Mesendoderm (in vitro differentiated cells): Measurements from ENCODE around the gene HEATR5B.

Source experiments
- DNase-seq: peaks from one replicate; pipeline ENCODE4 v3.0.0; 2013
- H2AK5ac ChIP-seq: 2 replicates; pipeline ENCODE4 v1.6.1; 2013; ENCODE audit warnings: low read length, inconsistent platforms
- H2BK120ac ChIP-seq: 2 replicates; pipeline ENCODE4 v1.6.1; 2013; ENCODE audit warnings: low read depth, mild to moderate bottlenecking, low read length, moderate library complexity, mixed read lengths
- H2BK15ac ChIP-seq: replicated peaks from 2 replicates; pipeline ENCODE4 v1.6.1; 2013; ENCODE audit warnings: low read depth, mild to moderate bottlenecking, moderate library complexity
- H2BK5ac ChIP-seq: 2 replicates; pipeline ENCODE4 v1.6.1; 2013; ENCODE audit warnings: low read length, inconsistent platforms
- H3K18ac ChIP-seq: 2 replicates; pipeline ENCODE4 v1.6.1; 2013; ENCODE audit warnings: mild to moderate bottlenecking, low read length, mixed read lengths
- H3K23ac ChIP-seq: one replicate; pipeline ENCODE4 v1.6.1; 2013; ENCODE audit warnings: low read length
- H3K27ac ChIP-seq: 2 replicates; pipeline ENCODE4 v1.5.1; 2013; ENCODE audit warnings: low read depth, mild to moderate bottlenecking, inconsistent platforms, low read length, moderate library complexity
- H3K27me3 ChIP-seq: 2 replicates; pipeline ENCODE4 v1.6.1; 2013; ENCODE audit warnings: low read length, control low read depth, mild to moderate bottlenecking, inconsistent platforms; ENCODE audit not compliant: insufficient read depth, poor library complexity
- H3K36me3 ChIP-seq: 2 replicates; pipeline ENCODE4 v1.6.1; 2013; ENCODE audit warnings: low read length, inconsistent platforms; ENCODE audit not compliant: control insufficient read depth, insufficient read depth
- H3K4ac ChIP-seq: one replicate; pipeline ENCODE4 v1.6.1; 2013; ENCODE audit warnings: low read depth, mild to moderate bottlenecking, low read length, moderate library complexity
- H3K4me1 ChIP-seq: 2 replicates; pipeline ENCODE4 v1.6.1; 2013; ENCODE audit warnings: low read depth, low read length, inconsistent platforms; ENCODE audit not compliant: control insufficient read depth
- H3K4me2 ChIP-seq: 2 replicates; pipeline ENCODE4 v1.6.1; 2013; ENCODE audit warnings: low read length
- H3K4me3 ChIP-seq: 2 replicates; pipeline ENCODE4 v1.5.1; 2013; ENCODE audit warnings: mild to moderate bottlenecking, low read length
- H3K56ac ChIP-seq: one replicate; pipeline ENCODE4 v1.6.1; 2013; ENCODE audit warnings: low read length
- H3K79me1 ChIP-seq: 2 replicates; pipeline ENCODE4 v1.6.1; 2013; ENCODE audit warnings: low read length, inconsistent platforms
- H3K79me2 ChIP-seq: 2 replicates; pipeline ENCODE4 v1.6.1; 2013; ENCODE audit warnings: mild to moderate bottlenecking, low read length; ENCODE audit not compliant: control insufficient read depth, insufficient read depth
- H3K9ac ChIP-seq: 2 replicates; pipeline ENCODE4 v1.6.1; 2013; ENCODE audit warnings: low read length, inconsistent platforms
- H4K5ac ChIP-seq: one replicate; pipeline ENCODE4 v1.6.1; 2013; ENCODE audit warnings: low read length
- H4K8ac ChIP-seq: one replicate; pipeline ENCODE4 v1.6.1; 2013; ENCODE audit warnings: low read depth, mild to moderate bottlenecking, control low read depth, low read length, moderate library complexity
- WGBS: extraction: QIAGEN DNeasy Blood & Tissue Kit; methylation state at CpG from one replicate; pipeline ENCODE4 v1.1.7; 2013; ENCODE audit warnings: low lambda C conversion rate, missing lambda C conversion rate; ENCODE audit not compliant: insufficient coverage; ENCODE audit errors: extremely low coverage; 5-methylcytosine and 5-hydroxymethylcytosine counted together

HEATR5B gene

GRCh38 chr2:36960773-36961172 is 123.4 kb downstream of the HEATR5B start:
- Histone ChIP-seq H3K27me3 (no peaks in the 10 kb centered on the region), H4K5ac (no peak overlapping the region), H3K4me3 (no peak overlapping the region), H4K8ac (no peak overlapping the region), H3K27ac (no peak overlapping the region), H3K4ac (no peak overlapping the region), H2AK5ac (no peak overlapping the region), H3K56ac (no peak overlapping the region), H2BK120ac (no peak overlapping the region), H3K4me1 (peaks cover 14% of the 10 kb centered on the region), H2BK15ac (no peak overlapping the region), H3K18ac (no peak overlapping the region), H3K79me1 (peaks cover 8% of the 10 kb centered on the region), H3K36me3 (no peaks in the 10 kb centered on the region), H3K23ac (no peak overlapping the region), H2BK5ac (no peak overlapping the region), H3K4me2 (no peak overlapping the region), H3K79me2 (peaks cover 47% of the 10 kb centered on the region), H3K9ac (peak overlapping the region; percentile 30)
- no CpG with 5 or more reads among the region's 5 CpGs for WGBS
- no peak for DNase-seq

DNA sequence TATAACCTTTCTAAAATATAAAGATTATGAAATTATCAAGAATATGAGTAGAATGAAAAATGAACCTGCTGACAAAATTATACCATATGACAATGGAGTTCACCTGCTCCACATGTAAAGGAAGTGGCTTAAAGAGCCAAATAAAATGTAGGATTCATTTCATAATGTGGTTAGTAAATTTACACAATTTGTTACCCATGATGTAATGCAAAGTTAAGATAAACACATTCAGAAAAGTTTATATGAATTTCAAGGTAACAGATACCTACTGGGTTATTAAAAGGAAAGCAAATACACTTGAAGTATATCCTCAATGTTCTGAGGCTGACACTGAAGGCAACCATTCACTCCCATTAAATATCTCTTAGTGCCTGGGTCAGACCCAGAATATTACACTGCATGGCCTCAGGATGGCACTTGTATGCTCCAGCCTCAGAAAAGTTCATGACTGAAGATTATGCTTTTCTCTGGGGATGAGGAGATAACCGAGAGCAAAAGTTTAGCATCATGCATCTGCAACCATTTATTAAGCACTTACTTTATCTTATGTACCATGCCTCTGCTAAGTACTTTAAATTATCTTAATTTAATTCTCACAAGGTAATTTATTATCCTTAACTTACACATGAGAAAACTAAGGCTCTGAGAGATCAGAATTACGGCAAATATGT is 124.0 kb downstream of the HEATR5B start:
- no peak overlapping the region for H3K4ac ChIP-seq
- H2BK15ac ChIP-seq = no peak overlapping the region
- no peak for DNase-seq
- no peak overlapping the region for H4K5ac ChIP-seq
- H2BK5ac ChIP-seq = no peak overlapping the region
- H3K18ac ChIP-seq = no peak overlapping the region
- H2AK5ac ChIP-seq = no peak overlapping the region
- peaks cover 14% of the 10 kb centered on the region for H3K4me1 ChIP-seq
- H3K79me1 ChIP-seq = peaks cover 12% of the 10 kb centered on the region
- no peaks in the 10 kb centered on the region for H3K36me3 ChIP-seq
- H2BK120ac ChIP-seq = no peak overlapping the region
- H3K56ac ChIP-seq = no peak overlapping the region
- peaks cover 50% of the 10 kb centered on the region for H3K79me2 ChIP-seq
- no peaks in the 10 kb centered on the region for H3K27me3 ChIP-seq
- H3K4me2 ChIP-seq = no peak overlapping the region
- WGBS = no CpG with 5 or more reads among the region's 2 CpGs
- H3K4me3 ChIP-seq = no peak overlapping the region
- no peak overlapping the region for H4K8ac ChIP-seq
- H3K23ac ChIP-seq = no peak overlapping the region
- no peak overlapping the region for H3K9ac ChIP-seq
- no peak overlapping the region for H3K27ac ChIP-seq

DNA sequence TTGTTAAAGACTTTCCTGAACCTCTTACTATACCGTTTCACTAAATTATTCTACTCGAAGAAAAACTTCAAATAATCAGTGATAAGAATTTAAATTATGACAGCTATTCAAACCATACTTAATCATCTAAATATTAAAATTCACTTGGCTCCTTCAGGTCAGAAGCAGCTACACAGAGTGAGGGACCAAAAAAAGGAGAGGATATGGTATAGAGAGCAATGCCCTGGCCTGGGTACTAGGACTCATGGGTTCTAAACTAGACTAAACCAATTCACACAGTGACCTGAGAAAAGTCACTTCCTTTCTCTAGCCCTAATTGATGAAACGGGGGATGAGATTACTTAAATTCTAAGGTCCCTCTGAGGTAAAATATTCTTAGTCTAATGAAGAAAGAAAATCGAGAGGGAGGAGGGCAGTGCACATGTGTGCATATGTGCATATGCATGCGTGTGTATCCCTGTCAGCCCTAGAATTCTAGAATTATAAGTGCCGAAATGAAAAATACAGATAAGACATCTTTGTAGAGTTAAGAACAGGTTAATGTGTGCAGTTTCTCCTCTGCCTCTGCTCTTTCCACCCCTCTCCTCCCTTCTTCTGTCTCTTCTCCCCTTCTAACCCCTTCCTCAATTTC is 129.1 kb downstream of the HEATR5B start:
- no peak overlapping the region for H3K4me3 ChIP-seq
- H3K79me2 ChIP-seq = peaks cover 30% of the 10 kb centered on the region
- no peak overlapping the region for H3K4me2 ChIP-seq
- peaks cover 11% of the 10 kb centered on the region for H3K79me1 ChIP-seq
- no peak overlapping the region for H3K9ac ChIP-seq
- no peak overlapping the region for H3K18ac ChIP-seq
- WGBS = 100% methylated on average over 2 of the region's 6 CpGs
- no peak overlapping the region for H4K8ac ChIP-seq
- H3K27ac ChIP-seq = no peak overlapping the region
- no peak overlapping the region for H2BK120ac ChIP-seq
- H3K56ac ChIP-seq = no peak overlapping the region
- H2BK15ac ChIP-seq = no peak overlapping the region
- peaks cover 7% of the 10 kb centered on the region for H3K4me1 ChIP-seq
- no peak overlapping the region for H2AK5ac ChIP-seq
- H3K27me3 ChIP-seq = no peaks in the 10 kb centered on the region
- no peak overlapping the region for H2BK5ac ChIP-seq
- H3K4ac ChIP-seq = peak overlapping the region; percentile 27
- DNase-seq = no peak
- H3K23ac ChIP-seq = no peak overlapping the region
- H4K5ac ChIP-seq = no peak overlapping the region
- H3K36me3 ChIP-seq = no peaks in the 10 kb centered on the region

DNA sequence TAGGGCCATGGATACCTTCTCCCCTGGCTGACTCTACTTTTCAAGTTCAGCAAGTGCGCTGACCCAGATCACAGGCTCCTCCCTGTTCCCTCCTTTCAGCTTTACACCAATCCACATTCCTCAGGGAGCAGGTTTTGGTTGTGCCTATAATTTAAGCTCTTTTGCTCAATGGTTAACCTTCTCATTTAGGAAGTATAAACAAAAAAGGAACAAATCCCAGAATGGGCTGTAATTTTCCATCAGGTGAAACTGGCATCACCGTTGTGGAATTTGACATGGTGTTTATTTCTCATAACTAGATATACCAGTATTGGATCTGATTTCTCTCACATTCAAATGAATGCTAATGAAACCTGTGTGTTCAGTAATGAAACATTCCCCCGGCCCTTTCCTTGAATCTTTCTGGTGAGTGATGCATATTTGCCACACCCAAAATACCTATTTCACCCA is 131.4 kb downstream of the HEATR5B start:
- Histone ChIP-seq H3K79me2 (peaks cover 29% of the 10 kb centered on the region), H3K4me3 (no peak overlapping the region), H2BK15ac (no peak overlapping the region), H3K56ac (no peak overlapping the region), H3K23ac (no peak overlapping the region), H3K79me1 (peaks cover 13% of the 10 kb centered on the region), H3K27me3 (no peaks in the 10 kb centered on the region), H2BK5ac (no peak overlapping the region), H3K27ac (no peak overlapping the region), H4K5ac (no peak overlapping the region), H3K18ac (no peak overlapping the region), H3K9ac (no peak overlapping the region), H3K4ac (no peak overlapping the region), H3K4me1 (peaks cover 7% of the 10 kb centered on the region), H3K36me3 (no peaks in the 10 kb centered on the region), H4K8ac (no peak overlapping the region), H2BK120ac (no peak overlapping the region), H2AK5ac (no peak overlapping the region), H3K4me2 (no peak overlapping the region)
- no CpG with 5 or more reads among the region's 3 CpGs for WGBS
- peak; percentile 60 for DNase-seq

DNA sequence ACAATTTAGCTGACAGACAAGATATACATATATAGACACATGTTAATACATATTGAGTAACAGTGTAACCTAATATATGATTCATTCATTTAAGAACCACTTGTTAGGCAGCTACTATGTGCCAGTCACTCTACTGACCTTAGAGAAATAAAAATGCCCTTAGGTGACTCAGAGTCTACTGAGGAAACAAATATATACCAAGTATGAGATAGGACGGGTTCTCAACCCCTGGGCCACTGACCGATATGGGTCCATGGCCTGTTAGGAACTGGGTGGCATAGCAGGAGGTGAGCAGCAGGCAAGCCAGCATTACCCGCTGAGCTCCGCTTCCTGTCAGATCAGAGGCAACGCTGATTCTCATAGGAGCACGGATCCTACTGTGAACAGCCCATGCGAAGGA is 132.6 kb downstream of the HEATR5B start:
- Histone ChIP-seq H2BK5ac (no peak overlapping the region), H3K4ac (no peak overlapping the region), H3K79me2 (peaks cover 24% of the 10 kb centered on the region), H3K79me1 (peaks cover 11% of the 10 kb centered on the region), H2BK15ac (no peak overlapping the region), H3K4me1 (peaks cover 7% of the 10 kb centered on the region), H3K27ac (no peak overlapping the region), H2AK5ac (no peak overlapping the region), H3K4me2 (no peak overlapping the region), H2BK120ac (no peak overlapping the region), H3K36me3 (no peaks in the 10 kb centered on the region), H3K23ac (no peak overlapping the region), H3K9ac (no peak overlapping the region), H3K18ac (no peak overlapping the region), H3K4me3 (no peak overlapping the region), H4K8ac (no peak overlapping the region), H3K27me3 (no peaks in the 10 kb centered on the region), H3K56ac (no peak overlapping the region), H4K5ac (no peak overlapping the region)
- no CpG with 5 or more reads among the region's 7 CpGs for WGBS
- no peak for DNase-seq
